HFF-Myc (cell line): ENCODE measurements around the gene KDM3A.

Experiments
- DNase-seq: peaks from one replicate; pipeline ENCODE4 v3.0.0-alpha.2; 2011; ENCODE audit warnings: low read depth; ENCODE audit errors: extremely low read depth
- H3K4me3 ChIP-seq: replicated peaks from 2 replicates; pipeline ENCODE4 v1.5.1; 2011; ENCODE audit warnings: low read depth, mild to moderate bottlenecking, control low read depth, low read length
- TF ChIP-seq, protein P1 (sequence below): IDR thresholded peaks from 2 replicates; pipeline ENCODE4 v1.5.1; 2012; ENCODE audit warnings: mild to moderate bottlenecking, low read depth, low read length, control low read depth; ENCODE audit errors: missing control alignments

The KDM3A gene

DNA sequence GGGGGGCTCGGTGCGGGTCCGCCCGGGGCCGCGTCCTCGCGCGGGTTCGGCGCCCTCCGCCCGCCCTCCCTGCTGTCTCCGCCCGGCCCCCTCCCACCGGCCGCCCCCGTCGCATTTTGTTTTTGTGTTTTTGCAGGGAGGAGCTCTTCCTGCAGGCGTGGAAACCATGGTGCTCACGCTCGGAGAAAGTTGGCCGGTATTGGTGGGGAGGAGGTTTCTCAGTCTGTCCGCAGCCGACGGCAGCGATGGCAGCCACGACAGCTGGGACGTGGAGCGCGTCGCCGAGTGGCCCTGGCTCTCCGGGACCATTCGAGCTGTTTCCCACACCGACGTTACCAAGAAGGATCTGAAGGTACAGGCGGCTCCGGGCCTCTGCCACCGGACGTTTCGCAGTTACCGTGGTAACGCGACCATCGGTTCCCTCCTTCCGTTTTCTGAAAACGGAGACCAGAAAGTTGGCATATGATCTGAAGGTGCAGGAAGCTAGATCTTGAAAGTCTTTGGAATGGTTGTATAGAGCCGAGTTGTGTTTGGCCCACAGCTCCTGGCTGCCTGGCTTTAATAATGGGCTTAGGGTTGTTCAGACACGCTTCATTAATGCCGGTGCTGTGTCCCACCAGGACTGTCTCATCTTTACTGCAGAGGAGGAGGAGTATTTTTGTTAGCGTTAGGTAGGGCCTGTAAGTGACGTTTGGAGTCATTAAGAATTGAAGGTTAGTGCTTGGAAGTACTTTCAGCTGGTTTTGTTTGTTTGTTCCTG is 891 bp downstream of the KDM3A start:
- DNase-seq = no peak
- TF ChIP-seq, protein P1, sequence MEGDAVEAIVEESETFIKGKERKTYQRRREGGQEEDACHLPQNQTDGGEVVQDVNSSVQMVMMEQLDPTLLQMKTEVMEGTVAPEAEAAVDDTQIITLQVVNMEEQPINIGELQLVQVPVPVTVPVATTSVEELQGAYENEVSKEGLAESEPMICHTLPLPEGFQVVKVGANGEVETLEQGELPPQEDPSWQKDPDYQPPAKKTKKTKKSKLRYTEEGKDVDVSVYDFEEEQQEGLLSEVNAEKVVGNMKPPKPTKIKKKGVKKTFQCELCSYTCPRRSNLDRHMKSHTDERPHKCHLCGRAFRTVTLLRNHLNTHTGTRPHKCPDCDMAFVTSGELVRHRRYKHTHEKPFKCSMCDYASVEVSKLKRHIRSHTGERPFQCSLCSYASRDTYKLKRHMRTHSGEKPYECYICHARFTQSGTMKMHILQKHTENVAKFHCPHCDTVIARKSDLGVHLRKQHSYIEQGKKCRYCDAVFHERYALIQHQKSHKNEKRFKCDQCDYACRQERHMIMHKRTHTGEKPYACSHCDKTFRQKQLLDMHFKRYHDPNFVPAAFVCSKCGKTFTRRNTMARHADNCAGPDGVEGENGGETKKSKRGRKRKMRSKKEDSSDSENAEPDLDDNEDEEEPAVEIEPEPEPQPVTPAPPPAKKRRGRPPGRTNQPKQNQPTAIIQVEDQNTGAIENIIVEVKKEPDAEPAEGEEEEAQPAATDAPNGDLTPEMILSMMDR = no peak
- H3K4me3 ChIP-seq = peak overlapping the region; percentile 62

DNA sequence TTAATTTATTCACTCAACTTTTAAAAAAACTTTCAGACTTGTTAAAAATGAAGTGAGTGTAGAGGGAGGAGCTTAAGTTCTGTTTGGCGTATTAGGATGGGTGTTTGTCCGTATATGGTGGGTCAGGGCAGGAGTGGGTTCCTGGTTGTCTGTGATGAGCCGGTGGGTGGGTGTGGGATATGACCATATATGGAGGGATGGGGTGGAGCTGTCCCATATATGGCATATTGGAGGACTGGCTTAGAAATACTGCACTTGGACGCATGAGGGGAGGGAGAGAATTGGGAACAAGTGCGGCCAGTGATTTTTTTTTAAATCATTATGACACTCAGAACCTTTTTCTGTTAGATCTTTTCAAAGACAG is 1.5 kb downstream of the KDM3A start:
- peak overlapping the region; percentile 62 for H3K4me3 ChIP-seq
- TF ChIP-seq, protein P1 = no peak
- peak; percentile 76 for DNase-seq

DNA sequence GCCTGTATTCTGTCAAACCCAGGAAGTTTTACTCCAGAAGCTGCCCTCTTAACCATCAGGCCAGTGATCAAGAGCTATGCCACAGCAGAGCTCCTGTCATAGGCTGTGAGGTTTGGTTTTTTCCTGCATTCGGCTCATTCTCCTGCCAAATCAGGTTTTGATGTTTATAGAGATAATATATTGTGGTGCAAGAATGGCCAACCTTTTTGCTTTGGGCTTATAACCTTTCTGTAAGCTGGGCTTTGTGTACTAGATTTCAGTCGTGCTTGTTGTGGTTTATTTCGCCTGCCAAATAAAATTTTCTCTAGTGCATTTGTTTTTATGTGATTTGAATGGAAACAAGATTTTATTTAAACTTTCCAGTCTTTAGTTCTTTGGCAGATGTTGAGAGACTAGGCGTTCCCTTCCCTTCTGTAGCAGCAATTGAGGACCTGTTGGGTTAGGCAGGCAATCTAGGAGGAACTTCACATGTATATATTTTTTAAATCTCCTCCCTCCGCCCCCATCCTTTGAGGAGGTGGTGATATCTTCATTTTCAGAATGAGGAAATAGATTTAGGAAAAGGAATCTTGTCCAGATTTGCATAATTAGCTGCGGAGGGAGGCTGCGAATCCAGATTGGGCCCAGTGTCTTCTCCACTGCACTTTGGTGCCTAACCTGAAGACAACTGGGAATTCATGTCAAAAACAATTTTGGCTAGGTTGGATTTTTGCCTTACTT is 2.6 kb downstream of the KDM3A start:
- TF ChIP-seq, protein P1 = no peak
- H3K4me3 ChIP-seq = no peak overlapping the region
- DNase-seq = no peak

DNA sequence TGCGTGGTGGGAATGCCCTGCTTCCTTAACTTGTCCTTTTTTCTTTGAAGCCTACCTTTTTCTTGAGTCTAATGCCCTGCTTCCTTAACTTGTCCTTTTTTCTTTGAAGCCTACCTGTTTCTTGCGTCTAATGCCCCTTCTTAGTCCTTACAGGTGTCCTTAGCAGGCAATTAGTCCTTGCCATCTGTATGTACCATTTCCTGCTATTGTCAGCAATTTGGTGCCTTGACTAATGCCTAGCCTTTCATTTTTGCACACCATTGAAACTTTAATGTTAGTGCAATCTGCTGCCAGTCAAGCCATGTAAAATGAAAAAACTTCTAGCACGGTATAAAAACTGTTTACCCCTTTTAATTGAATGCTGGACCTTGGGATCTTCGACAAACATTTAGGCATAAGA is 4.3 kb downstream of the KDM3A start:
- TF ChIP-seq, protein P1 = no peak
- no peak for DNase-seq
- H3K4me3 ChIP-seq = no peak overlapping the region

DNA sequence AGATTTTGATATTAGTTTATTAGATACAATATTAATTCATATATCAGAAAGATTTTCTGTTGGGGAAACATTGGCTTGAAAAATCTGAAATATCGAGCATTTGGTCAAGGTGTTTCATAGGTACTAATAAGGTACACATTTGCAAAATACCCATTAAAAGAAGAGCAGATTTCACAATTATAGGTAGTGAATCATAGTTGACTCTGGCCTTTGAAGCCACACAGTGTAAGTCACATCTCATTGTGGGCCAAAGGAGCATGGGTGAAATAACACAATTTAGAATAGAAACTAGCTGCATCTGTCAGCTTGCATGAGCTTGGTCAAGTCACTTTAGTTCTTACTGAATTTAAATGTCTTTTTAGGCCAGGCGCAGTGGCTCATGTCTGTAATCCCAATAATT is 4.9 kb downstream of the KDM3A start:
- no peak for DNase-seq
- TF ChIP-seq, protein P1 = no peak
- no peak overlapping the region for H3K4me3 ChIP-seq

DNA sequence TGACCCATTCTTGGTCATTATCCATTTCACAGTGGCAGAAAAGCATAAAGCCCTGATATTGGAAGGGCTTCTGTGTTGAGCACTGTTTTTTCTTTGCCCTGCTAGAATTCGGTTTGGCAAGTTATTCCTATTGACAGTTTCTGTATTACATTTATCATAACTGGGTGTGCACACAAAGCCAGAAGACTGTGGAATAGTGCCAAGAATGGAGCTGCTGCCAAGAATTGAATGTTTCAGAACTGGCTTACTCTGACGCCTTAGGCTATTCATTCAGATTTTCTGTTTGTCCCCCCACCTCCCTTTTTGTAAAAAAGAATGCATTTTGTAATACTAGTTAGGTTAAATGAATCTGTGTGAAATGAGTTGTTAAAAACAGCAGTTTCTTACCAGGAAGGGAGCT is 12.7 kb downstream of the KDM3A start:
- no peak overlapping the region for H3K4me3 ChIP-seq
- no peak for DNase-seq

More for the DNA sequence above, 12.7 kb downstream of the KDM3A start:
- TF ChIP-seq, protein P1 = no peak
